ENCODE results near the gene PTTG1IP. TPM values are rescaled to one million over a fixed set of nuclear protein-coding genes. Genes with fewer than 3 reads are reported as not detected.

Gene PTTG1IP
- polyA plus RNA-seq, 1 donor (not counting 4 experiments of a cell fraction or from before 2014, with no cell fraction given), result 132 TPM

DNA sequence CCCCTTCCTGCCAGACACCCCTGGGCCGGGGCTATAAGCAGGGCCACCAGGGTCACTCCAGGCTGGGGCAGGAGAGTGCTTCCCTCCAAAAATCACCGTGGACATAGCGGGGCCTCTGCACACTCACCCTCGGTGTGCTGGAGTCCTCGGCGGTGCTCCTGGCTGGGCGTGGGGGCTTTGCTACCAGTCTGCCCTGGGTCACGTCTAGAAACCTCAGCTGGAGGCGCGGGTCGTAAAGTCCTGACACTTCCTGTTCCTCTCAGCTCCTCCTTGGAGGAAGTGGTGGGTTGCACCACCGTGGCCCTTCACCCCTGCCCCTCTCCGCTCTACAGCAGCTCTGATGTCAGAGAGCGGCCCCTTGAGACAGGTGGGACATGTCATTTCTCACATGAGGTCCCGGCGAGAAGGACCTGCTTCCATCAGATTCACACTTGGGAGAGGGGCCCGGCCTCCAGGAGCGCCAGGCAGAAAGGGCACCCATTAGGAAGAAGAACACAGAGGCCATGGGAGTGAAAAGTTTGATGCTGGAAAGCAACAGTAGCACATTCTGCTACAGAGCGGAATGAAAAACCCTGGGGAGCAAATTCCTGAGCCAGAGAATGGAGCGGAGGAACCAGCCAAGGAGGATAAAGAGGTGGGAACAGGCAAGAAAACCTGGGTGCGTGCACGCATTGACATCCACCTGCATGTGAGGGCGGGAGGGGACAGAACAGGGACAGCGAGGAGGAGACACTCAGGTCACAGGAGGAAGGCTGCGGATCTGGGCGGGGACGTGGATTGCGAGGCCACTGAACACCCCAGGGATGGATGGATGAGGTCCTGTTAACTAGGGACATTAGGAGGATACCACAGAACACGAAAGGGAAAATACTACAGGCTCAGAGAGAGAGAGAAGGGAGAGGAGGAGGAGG is 47.5 kb upstream of the PTTG1IP start, which contains the start of gene ITGB2:
Gene ITGB2 (minus strand): TSS at position 206 of the 911 bp plus-strand sequence. CDS start 10,117 bp downstream, outside the sequence.
- Histone ChIP-seq H2AFZ (ENCODE audit: control insufficient read depth, low read length) (no peak within 1 kb of the TSS), H3K27me3 (ENCODE audit: control insufficient read depth, extremely low read depth, insufficient read depth, low read length) (peaks cover 12% of the 10 kb centered on the region), H3K4me3 (ENCODE audit: control insufficient read depth in 2 of 3, extremely low read depth in 1 of 3, insufficient read depth in 2 of 3, low read depth in 1 of 3, low read length in 3 of 3) (no peak within 1 kb of the TSS), H3K9me3 (ENCODE audit: control insufficient read depth, low read depth, low read length) (no peaks in the 10 kb centered on the region), H3K9me1 (ENCODE audit: control insufficient read depth, extremely low read depth, insufficient read depth, low read length) (no peaks in the 10 kb centered on the region), H3K27ac (ENCODE audit: control insufficient read depth, insufficient read depth, low read length) (no peak within 1 kb of the TSS), H3K9ac (ENCODE audit: control insufficient read depth, extremely low read depth, insufficient read depth, low read length) (no peak within 1 kb of the TSS), H3K36me3 (ENCODE audit: control insufficient read depth in 2 of 2, extremely low read depth in 1 of 2, insufficient read depth in 2 of 2, low read length in 2 of 2) (no peaks in the 10 kb centered on the region), H3K4me2 (ENCODE audit: control insufficient read depth, extremely low read depth, insufficient read depth, low read depth, low read length) (no peak within 1 kb of the TSS), H3K4me1 (ENCODE audit: control insufficient read depth, extremely low read depth, insufficient read depth, low read length) (peaks cover 28% of the 10 kb centered on the region), H4K20me1 (ENCODE audit: control insufficient read depth, extremely low read depth, insufficient read depth, low read length) (no peaks in the 10 kb centered on the region), H3K79me2 (ENCODE audit: control insufficient read depth, insufficient read depth, low read length) (no peaks in the 10 kb centered on the region)
- TF ChIP-seq EZH2 (IDR thresholded peaks at IDR 0.05; ENCODE audit: low read length), result no peak
- TF ChIP-seq, protein P1, sequence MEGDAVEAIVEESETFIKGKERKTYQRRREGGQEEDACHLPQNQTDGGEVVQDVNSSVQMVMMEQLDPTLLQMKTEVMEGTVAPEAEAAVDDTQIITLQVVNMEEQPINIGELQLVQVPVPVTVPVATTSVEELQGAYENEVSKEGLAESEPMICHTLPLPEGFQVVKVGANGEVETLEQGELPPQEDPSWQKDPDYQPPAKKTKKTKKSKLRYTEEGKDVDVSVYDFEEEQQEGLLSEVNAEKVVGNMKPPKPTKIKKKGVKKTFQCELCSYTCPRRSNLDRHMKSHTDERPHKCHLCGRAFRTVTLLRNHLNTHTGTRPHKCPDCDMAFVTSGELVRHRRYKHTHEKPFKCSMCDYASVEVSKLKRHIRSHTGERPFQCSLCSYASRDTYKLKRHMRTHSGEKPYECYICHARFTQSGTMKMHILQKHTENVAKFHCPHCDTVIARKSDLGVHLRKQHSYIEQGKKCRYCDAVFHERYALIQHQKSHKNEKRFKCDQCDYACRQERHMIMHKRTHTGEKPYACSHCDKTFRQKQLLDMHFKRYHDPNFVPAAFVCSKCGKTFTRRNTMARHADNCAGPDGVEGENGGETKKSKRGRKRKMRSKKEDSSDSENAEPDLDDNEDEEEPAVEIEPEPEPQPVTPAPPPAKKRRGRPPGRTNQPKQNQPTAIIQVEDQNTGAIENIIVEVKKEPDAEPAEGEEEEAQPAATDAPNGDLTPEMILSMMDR (optimal IDR thresholded peaks at IDR 0.05 in 1 of 3, IDR thresholded peaks at IDR 0.05 in 1 of 3, conservative IDR thresholded peaks at IDR 0.05 in 1 of 3; ENCODE audit: extremely low read depth in 1 of 3, insufficient read depth in 2 of 3, low read length in 3 of 3), result no peak
- dilution Hi-C loops (cut with MboI; ENCODE audit: extremely low pct_ligation_motif_present, low sequenced_read_pairs), result no loop called here
- FAIRE-seq (no peak), DNase-seq (ENCODE audit: low read depth, low spot score) (no peak)

DNA sequence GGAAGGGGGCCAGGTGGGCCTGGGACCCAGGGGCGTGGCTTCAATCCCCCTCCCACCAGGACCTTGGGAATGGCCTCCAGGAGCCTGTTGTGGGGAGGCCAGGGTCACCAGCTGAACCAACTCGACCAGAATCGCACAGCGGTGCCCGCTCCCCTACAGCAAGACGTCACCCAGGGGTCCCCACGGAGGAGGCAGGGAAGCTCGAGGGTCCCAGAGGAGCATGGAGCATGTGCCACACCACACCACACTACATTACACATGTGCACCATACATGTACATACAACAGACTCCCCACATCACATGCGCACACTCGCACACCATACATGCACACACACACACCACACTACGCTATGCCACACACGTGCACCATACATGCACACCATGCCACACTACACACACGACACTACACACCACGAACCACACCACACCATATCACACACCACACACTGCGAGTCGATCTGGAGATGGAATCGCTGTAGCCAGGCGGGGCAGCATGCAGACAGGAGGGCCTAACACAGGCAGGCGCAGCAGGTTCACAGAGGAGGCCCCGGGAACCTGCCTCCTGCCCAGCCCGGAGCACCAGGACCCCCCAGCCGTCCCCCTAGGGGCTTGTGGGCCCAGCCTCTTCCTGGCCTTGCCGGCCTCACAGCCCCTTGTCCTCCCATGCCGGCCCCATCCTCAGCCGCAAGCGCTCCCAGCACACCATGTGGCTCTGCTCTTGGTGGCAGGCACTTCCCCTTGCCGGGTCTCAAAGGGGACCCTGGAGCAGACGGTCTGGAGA is 46.6 kb upstream of the PTTG1IP start:
- Histone ChIP-seq H3K9me3 (ENCODE audit: control insufficient read depth, low read depth, low read length) (no peaks in the 10 kb centered on the region), H3K4me3 (ENCODE audit: control insufficient read depth in 2 of 3, extremely low read depth in 1 of 3, insufficient read depth in 2 of 3, low read depth in 1 of 3, low read length in 3 of 3) (no peak overlapping the region), H3K27me3 (ENCODE audit: control insufficient read depth, extremely low read depth, insufficient read depth, low read length) (peaks cover 12% of the 10 kb centered on the region), H3K27ac (ENCODE audit: control insufficient read depth, insufficient read depth, low read length) (no peak overlapping the region), H3K9ac (ENCODE audit: control insufficient read depth, extremely low read depth, insufficient read depth, low read length) (no peak overlapping the region), H3K36me3 (ENCODE audit: control insufficient read depth in 2 of 2, extremely low read depth in 1 of 2, insufficient read depth in 2 of 2, low read length in 2 of 2) (no peaks in the 10 kb centered on the region), H3K79me2 (ENCODE audit: control insufficient read depth, insufficient read depth, low read length) (no peaks in the 10 kb centered on the region), H3K9me1 (ENCODE audit: control insufficient read depth, extremely low read depth, insufficient read depth, low read length) (no peaks in the 10 kb centered on the region), H3K4me1 (ENCODE audit: control insufficient read depth, extremely low read depth, insufficient read depth, low read length) (peaks cover 25% of the 10 kb centered on the region), H2AFZ (ENCODE audit: control insufficient read depth, low read length) (no peak overlapping the region), H4K20me1 (ENCODE audit: control insufficient read depth, extremely low read depth, insufficient read depth, low read length) (no peaks in the 10 kb centered on the region), H3K4me2 (ENCODE audit: control insufficient read depth, extremely low read depth, insufficient read depth, low read depth, low read length) (no peak overlapping the region)
- TF ChIP-seq, protein P1 (optimal IDR thresholded peaks at IDR 0.05 in 1 of 3, IDR thresholded peaks at IDR 0.05 in 1 of 3, conservative IDR thresholded peaks at IDR 0.05 in 1 of 3; ENCODE audit: extremely low read depth in 1 of 3, insufficient read depth in 2 of 3, low read length in 3 of 3), result no peak
- TF ChIP-seq EZH2 (IDR thresholded peaks at IDR 0.05; ENCODE audit: low read length), result no peak
- dilution Hi-C loops (cut with MboI; ENCODE audit: extremely low pct_ligation_motif_present, low sequenced_read_pairs), result no loop called here
- FAIRE-seq (no peak), DNase-seq (ENCODE audit: low read depth, low spot score) (no peak)
